GM18508 (cell line): ENCODE data around the gene GPC6.

Source experiments
- ATAC-seq: cut with Tn5 transposase; IDR thresholded peaks from one replicate; pipeline ENCODE4 v1.9.1; 2021; ENCODE audit warnings: moderate number of reproducible peaks; ENCODE audit not compliant: insufficient read depth, unreplicated experiment

Gene GPC6

GRCh38 chr13:93753639-93754038 lies 527.0 kb downstream of the GPC6 start:
- ATAC-seq = no peak

- no peak for ATAC-seq
Observed at GRCh38 chr13:93755341-93755740, 528.7 kb downstream of the GPC6 start.

GRCh38 chr13:93758575-93758974 lies 532.0 kb downstream of the GPC6 start:
- no peak for ATAC-seq

GRCh38 chr13:93762708-93763426 lies 536.3 kb downstream of the GPC6 start:
- no peak for ATAC-seq

- no peak for ATAC-seq
Observed at GRCh38 chr13:93765062-93765461, 538.5 kb downstream of the GPC6 start.

GRCh38 chr13:93765811-93766210 lies 539.2 kb downstream of the GPC6 start:
- ATAC-seq = no peak

- no peak for ATAC-seq
Observed at GRCh38 chr13:93766719-93767118, 540.1 kb downstream of the GPC6 start.

GRCh38 chr13:93767180-93767916 lies 540.7 kb downstream of the GPC6 start:
- no peak for ATAC-seq

GRCh38 chr13:93767917-93768409 lies 541.4 kb downstream of the GPC6 start:
- no peak for ATAC-seq

- ATAC-seq = no peak
Observed at GRCh38 chr13:93769101-93769500, 542.5 kb downstream of the GPC6 start.

- ATAC-seq = no peak
Observed at GRCh38 chr13:93769607-93770006, 543.0 kb downstream of the GPC6 start.

GRCh38 chr13:93771227-93771626 lies 544.6 kb downstream of the GPC6 start:
- ATAC-seq = no peak

- no peak for ATAC-seq
Observed at GRCh38 chr13:93771782-93772181, 545.2 kb downstream of the GPC6 start.

GRCh38 chr13:93774506-93774905 lies 547.9 kb downstream of the GPC6 start:
- no peak for ATAC-seq

- no peak for ATAC-seq
Observed at GRCh38 chr13:93775027-93775426, 548.4 kb downstream of the GPC6 start.

- ATAC-seq = no peak
Observed at GRCh38 chr13:93775507-93776108, 549.0 kb downstream of the GPC6 start.

- no peak for ATAC-seq
Observed at GRCh38 chr13:93776936-93777335, 550.3 kb downstream of the GPC6 start.

GRCh38 chr13:93777504-93777903 lies 550.9 kb downstream of the GPC6 start:
- no peak for ATAC-seq

- no peak for ATAC-seq
Observed at GRCh38 chr13:93778548-93778947, 551.9 kb downstream of the GPC6 start.

GRCh38 chr13:93784191-93784590 lies 557.6 kb downstream of the GPC6 start:
- ATAC-seq = no peak

GRCh38 chr13:93786846-93787489 lies 560.4 kb downstream of the GPC6 start:
- ATAC-seq = no peak
